Fibroblast of pulmonary artery (primary cell): ENCODE data around the gene TRRAP.

ENCODE experiments used
- DNase-seq: peaks from one replicate; pipeline ENCODE4 v3.0.0-alpha.2; 2010; ENCODE audit warnings: low read depth
- H3K4me3 ChIP-seq: replicated peaks from 2 replicates; pipeline ENCODE4 v1.5.1; 2011; ENCODE audit warnings: low read depth, mild to moderate bottlenecking, control low read depth, low read length, moderate library complexity
- TF ChIP-seq, protein P1 (sequence below): IDR thresholded peaks from 2 replicates; pipeline ENCODE4 v1.5.1; 2011; ENCODE audit warnings: mild to moderate bottlenecking, control low read depth, low read length, inconsistent platforms; ENCODE audit errors: missing control alignments

The TRRAP gene

GRCh38 chr7:99029466-99030435 is 151.4 kb downstream of the TRRAP start:
- peak; percentile 54 for DNase-seq
- H3K4me3 ChIP-seq: no peak overlapping the region
- TF ChIP-seq, protein P1, sequence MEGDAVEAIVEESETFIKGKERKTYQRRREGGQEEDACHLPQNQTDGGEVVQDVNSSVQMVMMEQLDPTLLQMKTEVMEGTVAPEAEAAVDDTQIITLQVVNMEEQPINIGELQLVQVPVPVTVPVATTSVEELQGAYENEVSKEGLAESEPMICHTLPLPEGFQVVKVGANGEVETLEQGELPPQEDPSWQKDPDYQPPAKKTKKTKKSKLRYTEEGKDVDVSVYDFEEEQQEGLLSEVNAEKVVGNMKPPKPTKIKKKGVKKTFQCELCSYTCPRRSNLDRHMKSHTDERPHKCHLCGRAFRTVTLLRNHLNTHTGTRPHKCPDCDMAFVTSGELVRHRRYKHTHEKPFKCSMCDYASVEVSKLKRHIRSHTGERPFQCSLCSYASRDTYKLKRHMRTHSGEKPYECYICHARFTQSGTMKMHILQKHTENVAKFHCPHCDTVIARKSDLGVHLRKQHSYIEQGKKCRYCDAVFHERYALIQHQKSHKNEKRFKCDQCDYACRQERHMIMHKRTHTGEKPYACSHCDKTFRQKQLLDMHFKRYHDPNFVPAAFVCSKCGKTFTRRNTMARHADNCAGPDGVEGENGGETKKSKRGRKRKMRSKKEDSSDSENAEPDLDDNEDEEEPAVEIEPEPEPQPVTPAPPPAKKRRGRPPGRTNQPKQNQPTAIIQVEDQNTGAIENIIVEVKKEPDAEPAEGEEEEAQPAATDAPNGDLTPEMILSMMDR: no peak

- H3K4me3 ChIP-seq: no peak overlapping the region
- DNase-seq: no peak
- TF ChIP-seq, protein P1: no peak
These were observed 152.1 kb downstream of the TRRAP start for GRCh38 chr7:99030457-99030856.

DNA sequence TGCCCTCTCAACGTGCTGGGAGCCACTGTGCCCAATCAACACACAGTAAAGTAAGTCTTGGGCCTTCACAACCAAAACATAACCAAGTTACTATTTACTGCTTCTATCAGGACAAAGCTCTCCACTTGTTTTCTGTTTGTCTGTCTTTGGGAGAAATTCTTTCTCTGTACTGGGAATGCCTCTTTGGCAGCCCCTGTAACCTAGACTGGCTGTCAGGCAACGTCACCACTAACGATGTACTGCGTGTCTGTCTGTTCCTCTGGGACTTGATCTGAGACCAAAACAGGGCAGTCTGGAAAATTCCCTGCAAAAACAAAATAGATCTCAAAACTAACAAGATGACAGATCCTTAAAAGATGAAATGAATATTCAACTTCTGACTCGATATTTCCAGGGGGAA is 152.6 kb downstream of the TRRAP start:
- TF ChIP-seq, protein P1: no peak
- H3K4me3 ChIP-seq: no peak overlapping the region
- no peak for DNase-seq

DNA sequence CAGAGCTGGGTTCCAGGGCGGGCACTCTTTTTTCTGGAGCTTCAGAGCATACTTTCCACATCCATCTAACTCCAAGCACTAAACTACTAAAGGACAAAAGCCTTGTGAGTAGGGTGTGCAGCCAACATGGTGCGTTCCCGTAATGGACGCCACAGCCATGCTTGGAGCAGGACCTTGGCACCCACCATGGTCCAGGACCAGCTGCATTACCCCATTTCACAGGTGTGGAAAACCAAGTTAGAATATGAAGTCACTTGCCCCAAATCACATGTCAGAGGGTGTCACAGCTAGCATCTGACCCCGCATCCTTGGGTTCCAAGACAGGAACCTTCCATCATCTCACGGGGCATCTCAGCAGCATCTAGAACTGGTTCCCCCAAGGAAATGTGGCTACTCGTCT is 153.2 kb downstream of the TRRAP start:
- H3K4me3 ChIP-seq: no peak overlapping the region
- TF ChIP-seq, protein P1: no peak
- DNase-seq: no peak

- no peak for DNase-seq
- H3K4me3 ChIP-seq: no peak overlapping the region
- TF ChIP-seq, protein P1: no peak
These were observed 154.6 kb downstream of the TRRAP start for GRCh38 chr7:99032928-99033327.

GRCh38 chr7:99033765-99034164 is 155.4 kb downstream of the TRRAP start:
- no peak for DNase-seq
- H3K4me3 ChIP-seq: no peak overlapping the region
- TF ChIP-seq, protein P1: no peak
